Mesendoderm (in vitro differentiated cells): ENCODE data around the gene TTC12.

Source experiments
- DNase-seq: peaks from one replicate; pipeline ENCODE4 v3.0.0; 2013
- H2AK5ac ChIP-seq: 2 replicates; pipeline ENCODE4 v1.6.1; 2013; ENCODE audit warnings: low read length, inconsistent platforms
- H2BK120ac ChIP-seq: 2 replicates; pipeline ENCODE4 v1.6.1; 2013; ENCODE audit warnings: low read depth, mild to moderate bottlenecking, low read length, moderate library complexity, mixed read lengths
- H2BK15ac ChIP-seq: replicated peaks from 2 replicates; pipeline ENCODE4 v1.6.1; 2013; ENCODE audit warnings: low read depth, mild to moderate bottlenecking, moderate library complexity
- H2BK5ac ChIP-seq: 2 replicates; pipeline ENCODE4 v1.6.1; 2013; ENCODE audit warnings: low read length, inconsistent platforms
- H3K18ac ChIP-seq: 2 replicates; pipeline ENCODE4 v1.6.1; 2013; ENCODE audit warnings: mild to moderate bottlenecking, low read length, mixed read lengths
- H3K23ac ChIP-seq: one replicate; pipeline ENCODE4 v1.6.1; 2013; ENCODE audit warnings: low read length
- H3K27ac ChIP-seq: 2 replicates; pipeline ENCODE4 v1.5.1; 2013; ENCODE audit warnings: low read depth, mild to moderate bottlenecking, inconsistent platforms, low read length, moderate library complexity
- H3K27me3 ChIP-seq: 2 replicates; pipeline ENCODE4 v1.6.1; 2013; ENCODE audit warnings: low read length, control low read depth, mild to moderate bottlenecking, inconsistent platforms; ENCODE audit not compliant: insufficient read depth, poor library complexity
- H3K36me3 ChIP-seq: 2 replicates; pipeline ENCODE4 v1.6.1; 2013; ENCODE audit warnings: low read length, inconsistent platforms; ENCODE audit not compliant: control insufficient read depth, insufficient read depth
- H3K4ac ChIP-seq: one replicate; pipeline ENCODE4 v1.6.1; 2013; ENCODE audit warnings: low read depth, mild to moderate bottlenecking, low read length, moderate library complexity
- H3K4me1 ChIP-seq: 2 replicates; pipeline ENCODE4 v1.6.1; 2013; ENCODE audit warnings: low read depth, low read length, inconsistent platforms; ENCODE audit not compliant: control insufficient read depth
- H3K4me2 ChIP-seq: 2 replicates; pipeline ENCODE4 v1.6.1; 2013; ENCODE audit warnings: low read length
- H3K4me3 ChIP-seq: 2 replicates; pipeline ENCODE4 v1.5.1; 2013; ENCODE audit warnings: mild to moderate bottlenecking, low read length
- H3K56ac ChIP-seq: one replicate; pipeline ENCODE4 v1.6.1; 2013; ENCODE audit warnings: low read length
- H3K79me1 ChIP-seq: 2 replicates; pipeline ENCODE4 v1.6.1; 2013; ENCODE audit warnings: low read length, inconsistent platforms
- H3K79me2 ChIP-seq: 2 replicates; pipeline ENCODE4 v1.6.1; 2013; ENCODE audit warnings: mild to moderate bottlenecking, low read length; ENCODE audit not compliant: control insufficient read depth, insufficient read depth
- H3K9ac ChIP-seq: 2 replicates; pipeline ENCODE4 v1.6.1; 2013; ENCODE audit warnings: low read length, inconsistent platforms
- H4K5ac ChIP-seq: one replicate; pipeline ENCODE4 v1.6.1; 2013; ENCODE audit warnings: low read length
- H4K8ac ChIP-seq: one replicate; pipeline ENCODE4 v1.6.1; 2013; ENCODE audit warnings: low read depth, mild to moderate bottlenecking, control low read depth, low read length, moderate library complexity
- WGBS: extraction: QIAGEN DNeasy Blood & Tissue Kit; methylation state at CpG from one replicate; pipeline ENCODE4 v1.1.7; 2013; ENCODE audit warnings: low lambda C conversion rate, missing lambda C conversion rate; ENCODE audit not compliant: insufficient coverage; ENCODE audit errors: extremely low coverage; 5-methylcytosine and 5-hydroxymethylcytosine counted together

The TTC12 gene

GRCh38 chr11:113415343-113415742, 101.0 kb downstream of the TTC12 start:
- no peaks in the 10 kb centered on the region for H3K79me2 ChIP-seq
- no peaks in the 10 kb centered on the region for H3K27me3 ChIP-seq
- H4K8ac ChIP-seq: no peak overlapping the region
- H3K18ac ChIP-seq: no peak overlapping the region
- no peak overlapping the region for H3K9ac ChIP-seq
- H3K4me2 ChIP-seq: no peak overlapping the region
- H4K5ac ChIP-seq: no peak overlapping the region
- H2BK5ac ChIP-seq: no peak overlapping the region
- H3K27ac ChIP-seq: no peak overlapping the region
- H2BK15ac ChIP-seq: no peak overlapping the region
- DNase-seq: no peak
- H3K56ac ChIP-seq: no peak overlapping the region
- no peak overlapping the region for H3K4me3 ChIP-seq
- H3K4ac ChIP-seq: no peak overlapping the region
- no peaks in the 10 kb centered on the region for H3K36me3 ChIP-seq
- no peaks in the 10 kb centered on the region for H3K79me1 ChIP-seq
- no peaks in the 10 kb centered on the region for H3K4me1 ChIP-seq
- H2BK120ac ChIP-seq: no peak overlapping the region
- H3K23ac ChIP-seq: no peak overlapping the region
- H2AK5ac ChIP-seq: no peak overlapping the region
- no CpG with 5 or more reads among the region's 16 CpGs for WGBS
